ENCODE data around the gene KNSTRN. TPM values are rescaled to one million over a fixed set of nuclear protein-coding genes. Genes with fewer than 3 reads are reported as not detected.

KNSTRN gene
- total RNA-seq, 1 experiment from 2014 or later = 93.9 TPM

GRCh38 chr15:40392986-40393948 is 10.7 kb downstream of the KNSTRN start:
- Histone ChIP-seq H3K27ac (no peak overlapping the region), H3K27me3 (no peaks in the 10 kb centered on the region), H3K9me3 (replicated peaks) (no peaks in the 10 kb centered on the region), H3K4me1 (peaks cover 3% of the 10 kb centered on the region; the same call in 1 of the 2 replicates), H3K36me3 (peaks cover 55% of the 10 kb centered on the region), H3K4me3 (no peak overlapping the region)
- no peak for DNase-seq

GRCh38 chr15:40397688-40398412 is 15.3 kb downstream of the KNSTRN start:
- no peak for DNase-seq
- Histone ChIP-seq H3K36me3 (peaks cover 16% of the 10 kb centered on the region), H3K4me1 (no peaks in the 10 kb centered on the region), H3K27me3 (no peaks in the 10 kb centered on the region), H3K9me3 (replicated peaks) (no peaks in the 10 kb centered on the region), H3K27ac (no peak overlapping the region), H3K4me3 (no peak overlapping the region)

DNA sequence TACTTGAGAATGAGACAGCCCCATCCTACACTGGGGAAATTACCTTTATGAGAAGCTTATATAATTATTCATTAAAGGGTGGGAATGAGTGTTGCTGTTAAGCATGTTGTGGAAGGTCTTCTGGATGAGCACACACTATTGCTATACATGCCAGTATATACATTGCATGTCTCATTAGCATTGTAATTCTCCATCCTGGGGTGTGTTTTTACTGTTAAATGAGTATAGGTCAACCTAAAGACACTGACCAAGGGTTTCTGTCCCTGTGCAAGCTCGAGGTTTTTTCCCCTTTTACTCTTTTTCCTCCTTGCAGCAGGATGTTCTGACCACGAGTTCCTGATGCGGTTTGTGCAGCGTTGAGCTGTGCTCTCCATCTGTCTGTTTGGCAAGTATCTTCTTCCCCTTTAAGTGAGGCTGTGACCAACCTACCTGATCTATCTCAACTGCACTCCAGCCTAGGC is 15.9 kb downstream of the KNSTRN start:
- H3K9me3 ChIP-seq (replicated peaks) = no peaks in the 10 kb centered on the region
- H3K4me1 ChIP-seq = no peaks in the 10 kb centered on the region
- H3K36me3 ChIP-seq = peaks cover 11% of the 10 kb centered on the region
- DNase-seq = no peak
- no peaks in the 10 kb centered on the region for H3K27me3 ChIP-seq
- H3K4me3 ChIP-seq = no peak overlapping the region
- H3K27ac ChIP-seq = no peak overlapping the region

DNA sequence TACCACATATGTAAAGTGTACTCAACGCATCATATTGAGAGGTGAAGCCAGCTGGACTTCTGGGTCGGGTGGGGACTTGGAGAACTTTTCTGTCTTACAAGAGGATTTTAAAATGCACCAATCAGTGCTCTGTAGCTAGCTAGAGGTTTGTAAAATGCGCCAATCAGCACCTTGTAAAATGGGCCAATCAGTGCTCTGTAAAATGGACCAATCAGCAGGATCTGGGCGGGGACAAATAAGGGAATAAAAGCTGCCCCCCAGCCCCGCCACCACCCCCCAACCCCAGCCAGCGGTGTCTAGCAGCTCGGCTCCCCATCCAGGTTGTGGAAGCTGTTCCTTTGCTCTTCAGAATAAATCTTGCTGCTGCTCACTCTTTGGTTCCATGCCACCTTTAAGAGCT is 16.8 kb downstream of the KNSTRN start:
- DNase-seq = no peak

DNA sequence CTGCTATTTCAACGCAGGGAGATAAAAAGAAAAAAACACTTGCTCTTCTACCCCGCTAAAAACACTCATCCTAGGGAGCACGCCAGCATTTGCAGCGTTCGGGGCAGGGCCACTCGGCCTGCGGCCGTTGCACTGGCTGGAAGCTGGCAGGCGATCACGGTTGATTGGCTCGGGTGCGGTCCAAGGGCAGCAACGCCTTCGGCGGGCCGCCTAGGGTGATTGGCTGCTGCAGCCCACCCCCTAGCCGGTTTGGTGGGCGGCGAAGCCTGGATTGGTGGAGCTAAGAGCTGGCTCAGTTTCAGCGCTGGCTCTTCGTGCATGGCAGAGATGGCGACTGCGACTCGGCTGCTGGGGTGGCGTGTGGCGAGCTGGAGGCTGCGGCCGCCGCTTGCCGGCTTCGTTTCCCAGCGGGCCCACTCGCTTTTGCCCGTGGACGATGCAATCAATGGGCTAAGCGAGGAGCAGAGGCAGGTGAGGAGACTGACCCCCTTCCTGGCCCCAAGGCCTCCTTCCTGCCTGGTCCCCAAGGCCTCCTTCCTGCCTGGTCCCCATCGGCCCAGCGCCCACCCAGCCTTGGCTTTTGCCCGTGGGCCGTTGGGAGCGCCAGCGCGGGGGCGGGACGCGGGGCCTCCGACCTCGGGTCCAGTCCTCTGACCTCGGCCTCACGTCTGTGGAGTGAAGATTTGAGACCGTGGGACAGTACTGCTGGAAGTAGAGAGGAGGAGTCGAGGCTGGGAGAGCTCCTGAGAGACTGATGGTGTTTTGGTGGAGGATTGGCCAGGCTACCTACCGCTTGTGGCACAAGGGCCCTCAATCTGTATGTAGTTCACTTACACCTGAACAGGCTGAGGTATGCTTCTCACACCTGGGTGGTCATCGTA is 23.2 kb downstream of the KNSTRN start, which contains the start of gene IVD:
Gene IVD, plus strand, starts transcription at position 295 of the 881 bp plus-strand sequence. Its CDS starts 33 bp downstream, at position 328.
- Histone ChIP-seq H3K4me3 (peak within 1 kb of the TSS; percentile 79), H3K27ac (peak within 1 kb of the TSS; percentile 48), H3K4me1 (0 out of 2 replicates have a peak, but pooled peaks cover 3% of the 10 kb centered on the region), H3K36me3 (peaks cover 18% of the 10 kb centered on the region), H3K9me3 (replicated peaks) (no peaks in the 10 kb centered on the region), H3K27me3 (no peaks in the 10 kb centered on the region)
- peak; percentile 95 to 97 for DNase-seq

More for the DNA sequence above, 16.8 kb downstream of the KNSTRN start:
- Histone ChIP-seq H3K4me1 (no peaks in the 10 kb centered on the region), H3K4me3 (no peak overlapping the region), H3K27ac (no peak overlapping the region), H3K36me3 (peaks cover 2% of the 10 kb centered on the region; the same call in 1 of the 2 replicates), H3K27me3 (no peaks in the 10 kb centered on the region), H3K9me3 (replicated peaks) (no peaks in the 10 kb centered on the region)

DNA sequence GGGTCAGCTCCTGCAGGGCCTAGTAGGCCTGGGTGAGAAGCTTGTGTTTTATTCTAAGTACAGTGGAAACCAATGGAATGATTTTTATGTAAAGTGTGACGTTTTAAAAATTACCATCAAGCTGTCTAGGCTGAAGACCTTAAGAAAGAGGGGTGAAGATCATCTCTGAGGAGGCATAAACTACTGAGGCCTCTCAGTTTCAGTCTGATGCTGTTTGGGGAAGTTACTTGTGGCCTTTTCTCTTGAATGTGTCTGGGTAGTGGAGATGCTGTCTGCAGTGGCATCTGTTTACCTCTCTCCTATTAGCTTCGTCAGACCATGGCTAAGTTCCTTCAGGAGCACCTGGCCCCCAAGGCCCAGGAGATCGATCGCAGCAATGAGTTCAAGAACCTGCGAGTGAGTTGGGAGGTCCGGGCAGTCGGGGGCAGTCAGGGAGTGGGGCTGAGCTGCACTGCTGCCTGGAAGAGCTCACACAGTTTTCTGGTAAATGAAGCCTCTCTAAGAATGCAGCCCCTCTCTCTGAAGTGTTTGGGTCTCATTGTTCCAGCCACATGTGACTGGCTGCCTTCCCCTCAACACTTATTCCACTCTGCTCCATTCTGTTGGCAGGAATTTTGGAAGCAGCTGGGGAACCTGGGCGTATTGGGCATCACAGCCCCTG is 24.9 kb downstream of the KNSTRN start:
- Histone ChIP-seq H3K27me3 (no peaks in the 10 kb centered on the region), H3K4me1 (0 out of 2 replicates have a peak, but pooled peaks cover 3% of the 10 kb centered on the region), H3K36me3 (peaks cover 28% of the 10 kb centered on the region), H3K9me3 (replicated peaks) (no peaks in the 10 kb centered on the region), H3K4me3 (no peak overlapping the region), H3K27ac (no peak overlapping the region)
- DNase-seq = no peak

- 0 out of 2 replicates have a peak, but pooled peaks cover 3% of the 10 kb centered on the region for H3K4me1 ChIP-seq
- no peaks in the 10 kb centered on the region for H3K27me3 ChIP-seq
- DNase-seq = no peak
- H3K4me3 ChIP-seq = no peak overlapping the region
- no peaks in the 10 kb centered on the region for H3K9me3 ChIP-seq (replicated peaks)
- peaks cover 33% of the 10 kb centered on the region for H3K36me3 ChIP-seq
- H3K27ac ChIP-seq = no peak overlapping the region
Measured at GRCh38 chr15:40409366-40409765, 26.8 kb downstream of the KNSTRN start.

DNA sequence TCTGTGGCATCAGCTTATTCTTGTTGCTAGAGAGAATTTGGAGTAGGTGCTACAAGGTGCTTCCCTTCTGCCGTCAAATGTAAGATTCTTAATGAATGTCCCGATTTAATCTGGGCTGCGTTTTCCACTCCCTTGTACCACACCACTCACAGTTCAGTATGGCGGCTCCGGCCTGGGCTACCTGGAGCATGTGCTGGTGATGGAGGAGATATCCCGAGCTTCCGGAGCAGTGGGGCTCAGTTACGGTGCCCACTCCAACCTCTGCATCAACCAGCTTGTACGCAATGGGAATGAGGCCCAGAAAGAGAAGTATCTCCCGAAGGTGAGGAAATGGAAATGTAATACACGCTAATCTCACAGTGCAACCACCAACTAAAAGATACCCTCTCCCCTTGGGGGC is 28.0 kb downstream of the KNSTRN start:
- H3K9me3 ChIP-seq (replicated peaks) = no peaks in the 10 kb centered on the region
- H3K4me3 ChIP-seq = no peak overlapping the region
- H3K4me1 ChIP-seq = 0 out of 2 replicates have a peak, but pooled peaks cover 3% of the 10 kb centered on the region
- peaks cover 39% of the 10 kb centered on the region for H3K36me3 ChIP-seq
- no peaks in the 10 kb centered on the region for H3K27me3 ChIP-seq
- no peak for DNase-seq
- no peak overlapping the region for H3K27ac ChIP-seq

- H3K27me3 ChIP-seq = no peaks in the 10 kb centered on the region
- no peaks in the 10 kb centered on the region for H3K9me3 ChIP-seq (replicated peaks)
- DNase-seq = no peak
- peaks cover 46% of the 10 kb centered on the region for H3K36me3 ChIP-seq
- H3K4me3 ChIP-seq = no peak overlapping the region
- no peak overlapping the region for H3K27ac ChIP-seq
- H3K4me1 ChIP-seq = no peaks in the 10 kb centered on the region
Measured at GRCh38 chr15:40412095-40412759, 29.7 kb downstream of the KNSTRN start.

DNA sequence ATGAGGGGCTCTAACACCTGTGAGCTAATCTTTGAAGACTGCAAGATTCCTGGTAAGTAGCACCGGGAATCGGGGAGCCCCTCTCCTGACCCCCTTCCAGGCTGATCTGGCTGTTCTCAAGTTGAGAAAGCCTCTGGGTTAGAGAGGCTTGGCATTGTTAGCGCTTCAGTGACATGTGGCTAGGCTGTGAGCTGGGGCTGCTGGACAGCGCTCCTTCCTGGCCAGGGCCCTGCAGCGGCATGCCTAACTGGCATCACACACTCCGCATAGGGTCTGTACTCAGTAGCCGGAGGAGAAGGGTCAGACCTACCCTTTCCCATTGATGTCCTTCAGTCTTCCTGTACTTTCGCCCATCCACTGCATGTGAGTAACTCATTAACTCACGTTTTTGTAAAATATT is 30.5 kb downstream of the KNSTRN start:
- DNase-seq = no peak
- no peaks in the 10 kb centered on the region for H3K4me1 ChIP-seq
- H3K36me3 ChIP-seq = peaks cover 39% of the 10 kb centered on the region
- no peak overlapping the region for H3K27ac ChIP-seq
- H3K27me3 ChIP-seq = no peaks in the 10 kb centered on the region
- no peak overlapping the region for H3K4me3 ChIP-seq
- H3K9me3 ChIP-seq (replicated peaks) = no peaks in the 10 kb centered on the region

DNA sequence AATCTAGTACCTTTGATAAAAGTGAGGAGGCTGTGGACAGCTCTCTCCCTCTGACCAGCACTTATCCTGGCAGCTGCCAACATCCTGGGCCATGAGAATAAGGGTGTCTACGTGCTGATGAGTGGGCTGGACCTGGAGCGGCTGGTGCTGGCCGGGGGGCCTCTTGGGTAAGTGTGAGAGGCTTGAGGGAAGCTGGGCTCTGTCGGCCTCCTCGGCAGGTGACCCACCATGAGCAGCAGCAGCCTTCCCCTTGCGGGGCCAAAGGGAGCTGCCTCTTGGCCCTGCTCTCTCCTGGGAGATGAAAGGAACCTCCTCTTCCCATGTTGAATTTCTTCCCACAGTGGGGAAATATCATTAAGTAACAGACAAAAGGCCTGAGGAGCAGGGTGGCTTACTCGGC is 32.3 kb downstream of the KNSTRN start:
- Histone ChIP-seq H3K4me1 (no peaks in the 10 kb centered on the region), H3K4me3 (no peak overlapping the region), H3K9me3 (replicated peaks) (no peaks in the 10 kb centered on the region), H3K27me3 (no peaks in the 10 kb centered on the region), H3K36me3 (peaks cover 35% of the 10 kb centered on the region), H3K27ac (no peak overlapping the region)
- no peak for DNase-seq

DNA sequence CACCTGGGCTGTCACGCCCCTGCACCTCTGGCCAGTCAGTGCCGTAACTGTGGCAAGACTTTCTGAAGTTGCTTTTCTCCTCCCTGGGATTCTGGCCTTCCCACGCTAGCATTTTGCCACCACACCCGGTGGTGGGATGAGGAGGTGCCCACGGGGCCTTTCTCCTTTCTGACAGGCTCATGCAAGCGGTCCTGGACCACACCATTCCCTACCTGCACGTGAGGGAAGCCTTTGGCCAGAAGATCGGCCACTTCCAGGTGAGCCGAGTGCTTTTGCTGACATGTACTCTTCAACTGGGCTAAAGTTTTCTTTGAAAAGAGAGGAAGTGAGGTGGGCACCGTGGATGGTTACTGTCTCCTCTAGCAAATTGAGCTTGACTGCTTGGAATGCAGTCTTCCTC is 32.7 kb downstream of the KNSTRN start:
- peaks cover 33% of the 10 kb centered on the region for H3K36me3 ChIP-seq

DNA sequence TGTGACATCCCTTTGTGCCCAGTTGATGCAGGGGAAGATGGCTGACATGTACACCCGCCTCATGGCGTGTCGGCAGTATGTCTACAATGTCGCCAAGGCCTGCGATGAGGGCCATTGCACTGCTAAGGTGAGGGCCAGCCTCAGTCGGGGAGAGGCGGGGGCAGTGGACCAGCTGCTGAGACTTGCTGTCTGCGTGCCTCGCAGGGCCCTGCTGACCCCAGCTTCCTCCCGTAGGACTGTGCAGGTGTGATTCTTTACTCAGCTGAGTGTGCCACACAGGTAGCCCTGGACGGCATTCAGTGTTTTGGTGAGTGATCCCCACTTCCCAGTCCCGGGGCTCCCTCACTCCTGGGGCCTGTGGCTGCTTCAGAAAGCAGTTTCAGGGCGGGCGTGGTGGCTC is 33.5 kb downstream of the KNSTRN start:
- H3K9me3 ChIP-seq (replicated peaks) = no peaks in the 10 kb centered on the region
- H3K36me3 ChIP-seq = peaks cover 25% of the 10 kb centered on the region
- no peak for DNase-seq
- peaks cover 4% of the 10 kb centered on the region; the same call in 1 of the 2 replicates for H3K4me1 ChIP-seq
- H3K27ac ChIP-seq = no peak overlapping the region
- H3K27me3 ChIP-seq = no peaks in the 10 kb centered on the region
- H3K4me3 ChIP-seq = no peak overlapping the region

More for the DNA sequence above, 32.7 kb downstream of the KNSTRN start:
- Histone ChIP-seq H3K27me3 (no peaks in the 10 kb centered on the region), H3K9me3 (replicated peaks) (no peaks in the 10 kb centered on the region), H3K4me3 (no peak overlapping the region), H3K4me1 (no peaks in the 10 kb centered on the region), H3K27ac (no peak overlapping the region)
- no peak for DNase-seq
